Middle frontal gyrus (tissue), 1 donor: ENCODE measurements around the gene RFXAP.

Source experiments
- DNase-seq: peaks from one replicate; pipeline ENCODE4 v3.0.0-alpha.2; 2015; ENCODE audit warnings: low spot score; ENCODE audit errors: extremely low spot score

The RFXAP gene

DNA sequence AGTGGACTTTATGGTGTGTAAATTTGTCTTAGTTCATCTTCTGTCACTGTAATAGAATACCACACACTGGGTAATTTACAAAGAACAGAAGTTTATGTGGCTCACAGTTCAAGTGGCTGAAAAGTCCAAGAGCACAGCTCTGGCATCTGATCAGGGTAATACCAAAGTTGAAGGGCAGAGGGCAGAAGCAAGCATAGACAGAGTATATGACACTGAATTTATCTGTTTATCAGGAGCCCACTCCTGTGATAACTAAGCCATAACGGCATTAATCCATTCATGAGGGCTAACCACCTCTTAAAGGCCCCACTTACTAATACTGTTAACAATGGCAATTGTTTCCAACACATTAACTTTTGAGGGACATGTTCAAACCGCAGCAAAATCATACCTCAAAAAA lies 4.0 kb upstream of the RFXAP start:
- DNase-seq, result no peak

DNA sequence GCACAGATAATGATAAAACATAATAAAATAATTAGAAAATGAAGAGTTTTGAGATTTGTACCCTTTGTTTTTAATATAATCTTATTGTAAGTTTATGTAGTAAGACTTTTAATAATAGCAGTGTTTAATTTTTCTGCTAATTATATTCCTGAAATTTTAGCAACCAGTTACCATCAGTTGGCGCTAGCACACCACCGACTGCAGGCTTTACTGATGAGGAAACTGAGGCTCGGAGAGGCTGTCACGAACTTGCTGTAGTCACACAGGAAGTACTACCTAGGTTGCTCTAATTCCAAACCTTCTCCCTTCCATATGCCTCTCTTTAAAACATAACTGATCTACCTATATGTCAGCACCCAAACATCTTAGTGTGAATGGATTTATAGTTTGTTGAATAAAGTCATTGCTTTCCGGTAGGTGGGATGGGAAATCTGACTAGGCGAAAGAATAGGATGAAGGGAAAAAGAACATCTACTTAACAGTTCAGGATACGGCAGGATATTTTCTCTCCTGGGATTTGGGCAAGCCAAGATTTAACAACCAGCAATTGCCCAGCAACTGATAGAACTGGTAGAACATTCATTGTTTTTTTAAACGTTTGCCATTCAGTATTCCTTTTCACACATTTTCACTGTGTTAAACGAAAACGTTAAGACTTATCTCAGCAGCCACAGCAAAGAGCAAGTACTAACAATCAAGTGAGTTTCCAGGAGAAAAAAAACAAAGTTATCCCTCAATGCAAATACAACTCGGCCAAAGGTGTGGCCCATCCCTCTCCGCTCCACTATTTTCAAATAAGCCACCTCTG lies 822 bp upstream of the RFXAP start:
- no peak for DNase-seq

DNA sequence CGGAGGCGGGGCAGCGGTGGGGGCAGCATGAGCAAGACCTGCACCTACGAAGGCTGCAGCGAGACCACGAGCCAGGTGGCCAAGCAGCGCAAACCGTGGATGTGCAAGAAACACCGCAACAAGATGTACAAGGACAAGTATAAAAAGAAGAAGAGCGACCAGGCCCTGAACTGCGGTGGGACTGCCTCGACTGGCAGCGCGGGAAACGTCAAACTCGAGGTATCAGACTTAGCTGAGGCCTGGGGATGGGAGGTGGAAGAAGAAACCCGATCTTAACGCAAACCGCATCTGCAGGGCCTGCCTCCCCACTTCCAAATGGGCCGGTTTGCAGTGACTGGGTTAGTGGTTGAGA lies 693 bp downstream of the RFXAP start:
- no peak for DNase-seq

DNA sequence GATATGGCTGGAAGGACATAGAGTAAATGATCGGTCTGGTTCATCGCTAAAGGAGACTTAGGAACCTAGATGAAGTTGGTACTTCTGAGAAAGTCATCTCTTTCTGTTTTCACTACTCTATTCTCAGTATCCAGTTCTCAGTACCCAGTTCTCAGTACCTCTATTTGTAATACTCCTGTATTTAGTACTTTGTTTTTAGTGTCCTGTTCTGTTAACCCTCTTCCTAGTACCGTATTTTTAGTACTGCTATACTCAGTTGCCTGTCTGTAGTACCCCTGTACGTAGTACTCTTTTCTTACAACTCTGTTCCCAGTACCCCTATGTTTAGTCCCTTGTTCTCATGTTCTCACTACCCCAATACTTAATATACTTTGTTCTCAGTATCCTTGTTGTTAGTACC lies 1.2 kb downstream of the RFXAP start:
- no peak for DNase-seq

DNA sequence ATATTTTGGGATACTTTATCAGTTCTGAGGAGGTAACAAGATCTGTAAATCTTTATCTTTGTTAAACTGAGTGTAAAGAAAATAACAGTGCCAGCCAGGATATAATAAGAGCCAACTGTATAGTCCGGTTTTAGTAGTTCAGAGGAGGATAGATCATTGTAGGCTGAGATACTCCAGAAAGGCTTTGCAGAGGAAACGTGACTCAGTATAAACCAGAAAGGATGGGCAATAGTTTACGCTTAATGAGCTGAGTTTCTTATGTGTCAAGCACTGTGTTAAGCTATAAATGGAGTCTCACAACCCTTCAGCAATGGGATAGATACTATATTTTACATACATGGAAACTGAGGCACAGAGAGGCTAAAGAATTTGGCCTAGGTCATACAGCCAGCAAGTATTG lies 3.8 kb downstream of the RFXAP start:
- no peak for DNase-seq

DNA sequence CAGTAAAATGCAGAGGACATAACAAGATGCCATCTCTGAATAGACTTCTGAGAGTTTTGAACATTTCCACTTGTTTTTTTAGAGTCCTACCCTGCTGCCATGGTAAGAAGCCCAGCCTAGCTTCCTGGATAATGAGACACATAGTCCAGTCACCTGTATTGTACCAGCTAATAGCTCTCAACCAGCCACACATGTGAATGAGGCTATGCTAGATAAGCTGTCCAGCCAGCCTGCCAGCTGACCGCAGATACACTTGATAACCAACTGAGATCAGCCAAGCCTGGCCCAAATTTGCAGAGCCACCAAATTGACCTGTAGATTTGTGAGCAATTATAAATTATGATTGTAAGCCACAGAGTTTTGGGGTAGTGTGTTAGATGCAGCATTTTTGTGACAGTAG lies 10.7 kb downstream of the RFXAP start:
- DNase-seq, result no peak

DNA sequence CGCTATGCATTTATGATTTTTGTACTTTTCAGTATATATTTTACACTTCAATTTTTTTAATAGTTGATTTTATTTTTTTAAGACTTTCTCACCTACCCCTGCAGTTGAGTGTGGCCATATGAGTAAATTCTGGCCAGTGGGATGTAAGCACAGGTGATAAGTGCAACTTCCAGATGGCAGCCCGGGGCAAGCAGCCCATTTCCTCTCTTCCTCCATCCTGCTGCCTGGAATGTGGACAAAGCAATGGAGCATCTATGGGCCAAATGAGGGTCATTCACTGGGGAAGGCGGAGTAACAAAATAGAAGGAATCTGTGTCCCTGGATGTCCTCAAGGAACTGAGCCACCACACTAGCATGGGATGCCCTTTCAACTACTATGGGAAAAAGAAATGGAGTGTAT lies 12.3 kb downstream of the RFXAP start:
- no peak for DNase-seq

DNA sequence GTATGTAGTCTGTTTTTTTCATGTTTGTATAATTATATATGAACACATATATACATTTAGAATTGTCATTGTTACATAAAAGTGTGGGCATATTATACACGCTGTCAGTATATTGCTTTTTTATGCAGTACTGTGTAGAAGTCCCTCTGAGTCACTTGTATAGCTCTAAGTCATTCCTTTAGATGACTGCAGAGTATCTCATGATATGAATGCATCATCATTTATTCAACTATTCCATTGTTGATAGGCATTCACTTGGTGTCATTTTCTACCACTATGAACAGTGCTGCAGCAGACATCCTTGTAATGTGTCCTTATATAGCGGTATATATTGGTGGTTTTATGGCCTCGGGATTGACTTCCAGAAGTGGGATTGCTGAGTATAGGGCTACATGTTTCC lies 15.3 kb downstream of the RFXAP start:
- DNase-seq, result no peak

DNA sequence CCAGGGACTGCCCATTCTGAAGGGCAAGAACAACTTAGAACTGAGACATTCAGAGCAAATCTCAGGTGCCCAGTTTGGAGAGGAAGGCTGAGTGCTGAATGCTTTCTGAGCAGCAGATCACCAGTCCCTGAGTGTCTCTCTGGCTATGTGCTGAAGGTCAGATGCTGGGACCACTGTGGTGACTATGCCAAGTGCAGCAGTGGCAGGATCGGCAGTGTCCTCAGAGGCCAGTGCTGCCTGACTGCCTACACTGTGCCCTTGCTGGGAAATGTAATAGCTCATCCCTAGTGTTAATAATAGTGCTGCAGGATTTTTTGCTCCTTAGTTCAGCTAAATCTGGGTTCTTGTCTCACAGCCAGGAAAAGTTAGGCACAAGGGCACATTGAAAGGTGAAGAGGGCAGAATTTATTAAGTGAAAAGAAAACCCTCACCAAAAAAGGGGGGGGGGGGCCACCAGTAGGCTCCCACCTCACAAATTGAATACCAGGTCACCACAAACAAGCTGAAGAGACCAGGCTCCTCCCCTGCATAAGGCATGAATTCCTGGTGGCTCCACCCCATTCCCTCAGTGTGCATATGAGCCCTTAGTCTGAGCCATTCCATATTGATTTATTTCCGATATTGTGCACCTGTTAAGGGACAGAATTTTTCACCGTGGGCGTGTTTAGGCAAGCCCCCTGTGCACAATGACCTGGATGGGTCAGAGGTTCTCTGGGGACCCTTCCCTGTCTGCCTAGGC lies 18.5 kb downstream of the RFXAP start:
- DNase-seq, result no peak

DNA sequence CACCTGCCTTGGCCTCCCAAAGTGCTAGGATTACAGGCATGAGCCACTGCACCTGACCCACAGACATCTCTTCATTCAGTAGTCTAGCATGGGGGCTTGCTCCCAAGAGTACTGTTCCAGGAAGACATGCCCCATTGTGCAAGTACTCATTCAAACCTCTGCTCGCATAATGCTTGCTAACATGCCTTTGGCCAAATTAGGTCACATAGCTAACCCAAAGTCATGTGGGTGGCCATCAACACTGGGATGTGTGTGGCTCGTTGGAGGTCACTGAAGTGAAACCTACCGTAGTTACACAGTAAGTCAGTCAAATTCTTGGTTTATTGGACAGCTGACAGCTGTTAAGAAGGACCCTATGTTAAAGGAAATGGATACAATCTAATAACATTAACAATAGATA lies 20.3 kb downstream of the RFXAP start:
- DNase-seq, result no peak

DNA sequence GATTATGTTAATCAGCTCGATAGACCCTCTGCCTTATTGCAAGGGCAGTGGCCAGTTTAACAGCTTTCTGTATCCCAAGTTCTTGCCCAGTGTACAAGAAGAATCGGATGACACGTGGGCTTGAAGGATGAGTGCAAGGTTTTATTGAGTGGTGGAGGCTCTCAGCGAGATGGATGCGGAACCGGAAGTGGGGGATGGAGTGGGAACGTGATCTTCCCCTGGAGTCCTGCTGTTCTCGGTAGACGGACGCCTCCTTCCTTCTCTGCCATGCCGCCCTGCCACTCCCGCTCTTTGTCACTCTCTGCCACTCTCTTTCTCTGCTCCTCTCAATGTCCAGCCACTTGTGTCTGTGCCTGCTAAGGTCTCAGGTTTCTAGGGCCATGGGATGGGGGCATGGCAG lies 21.0 kb downstream of the RFXAP start:
- DNase-seq, result no peak

DNA sequence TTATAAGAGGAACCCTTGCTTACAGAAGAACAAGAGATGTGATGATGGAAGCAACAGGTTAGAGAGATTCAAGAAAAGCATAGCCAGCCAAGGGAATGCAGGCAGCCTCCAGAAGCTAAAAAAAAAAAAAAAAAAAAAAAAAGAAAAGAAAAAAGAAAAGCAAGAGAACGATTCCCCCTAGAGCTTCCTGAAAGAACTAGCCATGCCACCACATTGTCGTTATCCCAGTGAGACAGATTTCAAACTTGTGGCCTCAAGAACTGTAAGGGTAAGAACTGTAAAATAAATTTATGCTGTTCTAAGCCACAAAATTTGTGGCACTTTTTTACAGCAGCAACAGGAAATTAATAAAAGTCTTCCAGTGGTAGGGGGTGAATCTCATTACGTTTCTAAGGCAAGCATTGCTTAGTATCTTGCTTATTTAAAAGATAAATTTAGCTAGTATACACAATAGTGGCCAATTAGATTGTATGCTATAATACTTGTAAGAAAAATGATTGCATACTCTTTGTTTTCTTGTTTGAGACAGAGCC lies 21.8 kb downstream of the RFXAP start:
- DNase-seq, result no peak

DNA sequence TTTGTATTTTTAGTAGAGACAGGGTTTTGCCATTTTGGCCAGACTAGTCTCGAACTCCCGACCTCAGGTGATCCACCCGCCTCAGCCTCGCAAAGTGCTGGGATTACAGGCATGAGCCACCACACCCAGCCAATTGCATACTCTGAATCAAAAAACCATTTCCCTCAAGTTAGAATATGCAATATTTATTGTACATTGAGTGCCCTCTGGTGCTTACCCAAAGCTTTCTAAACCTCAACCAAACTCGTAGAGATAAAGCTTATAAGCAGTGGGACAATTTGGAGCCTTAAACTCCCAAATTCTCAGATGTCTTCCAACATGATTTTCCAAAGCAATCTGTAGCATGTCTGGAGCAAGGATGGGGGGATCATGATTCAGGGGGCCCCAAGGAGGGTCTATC lies 22.4 kb downstream of the RFXAP start:
- no peak for DNase-seq

DNA sequence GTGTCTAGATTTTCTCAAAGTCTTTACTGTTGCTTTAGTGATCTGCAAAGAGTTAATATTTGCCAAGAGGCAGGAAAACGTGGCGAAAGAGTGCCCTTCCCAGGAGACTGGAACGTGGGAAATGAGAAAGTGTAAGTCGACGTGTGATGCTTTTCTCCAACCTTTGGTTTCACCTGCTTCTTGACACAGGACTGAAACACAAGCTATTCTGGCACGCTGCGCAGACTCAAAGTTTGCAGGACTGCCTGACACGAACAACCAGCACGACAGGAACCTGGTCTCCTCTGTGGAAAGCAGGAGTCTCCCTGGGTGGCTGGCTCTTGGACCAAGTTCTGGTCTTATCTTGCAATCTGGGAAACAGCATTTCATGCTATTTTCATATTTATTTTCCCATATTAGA lies 28.6 kb downstream of the RFXAP start:
- no peak for DNase-seq

DNA sequence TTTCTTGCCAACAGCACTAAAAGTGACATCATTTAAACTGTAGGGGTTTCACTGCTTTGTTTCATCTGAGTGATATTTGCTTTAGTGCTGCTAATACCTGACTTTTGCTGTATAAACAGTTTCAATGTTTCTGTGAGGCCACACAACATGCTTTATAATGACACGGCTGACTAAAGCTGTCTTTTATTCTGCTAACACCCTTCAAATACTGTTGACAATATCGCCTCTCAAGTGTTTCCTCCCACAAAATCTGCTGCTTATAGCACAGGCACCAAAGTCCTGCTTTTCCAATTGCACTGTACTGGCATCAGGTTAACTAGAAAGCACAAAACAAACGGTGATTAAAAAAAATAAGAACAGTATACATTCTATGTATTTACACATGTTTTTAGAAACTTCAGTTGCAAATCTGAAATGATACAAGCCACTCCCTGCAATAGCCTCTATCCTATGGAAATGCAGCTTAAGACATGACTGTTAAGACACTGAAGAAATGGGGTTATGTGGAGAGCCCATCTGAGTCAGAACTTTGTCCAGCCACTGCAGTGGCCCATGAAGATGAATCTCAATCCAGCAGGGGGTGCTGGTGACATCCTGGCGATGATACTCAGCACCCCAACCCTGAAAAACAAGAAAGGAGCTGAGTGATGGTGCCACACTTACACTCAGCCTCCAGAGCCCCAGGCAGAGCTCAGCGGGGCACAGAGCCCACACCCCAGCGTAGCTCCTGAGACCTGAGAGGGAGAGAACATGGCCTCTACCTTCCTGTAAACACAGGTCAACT lies 29.4 kb downstream of the RFXAP start:
- DNase-seq, result no peak

DNA sequence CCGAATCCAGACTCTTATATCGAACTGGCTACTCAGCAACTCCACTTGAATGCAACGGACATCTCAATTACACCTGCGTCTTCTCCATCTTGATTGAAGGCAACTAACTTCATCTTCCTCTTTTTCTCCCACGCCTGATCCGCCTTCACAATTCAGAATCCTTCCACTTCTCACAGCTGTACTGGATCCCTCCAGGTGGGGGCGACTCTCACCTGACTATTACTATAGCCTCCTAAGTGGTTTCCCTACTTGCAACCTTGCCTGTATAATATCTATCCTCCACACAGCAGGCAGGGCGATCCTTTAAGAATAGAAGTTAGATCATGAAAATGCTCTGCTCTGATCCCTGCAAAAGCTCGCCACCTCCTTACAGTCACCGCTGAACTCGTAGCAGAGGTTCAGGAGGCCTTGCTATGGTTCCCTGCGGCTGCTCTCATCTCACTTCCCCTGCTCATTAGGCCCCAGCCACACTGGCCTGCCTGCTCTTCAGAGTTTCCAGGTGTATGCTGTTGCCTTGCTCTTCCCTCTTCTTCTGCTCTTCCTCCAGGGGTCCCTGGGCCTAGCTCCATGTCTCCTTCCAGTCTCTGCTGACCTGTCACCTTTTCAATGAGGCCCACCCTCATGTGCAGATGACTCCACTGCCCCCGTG lies 31.9 kb downstream of the RFXAP start:
- no peak for DNase-seq

DNA sequence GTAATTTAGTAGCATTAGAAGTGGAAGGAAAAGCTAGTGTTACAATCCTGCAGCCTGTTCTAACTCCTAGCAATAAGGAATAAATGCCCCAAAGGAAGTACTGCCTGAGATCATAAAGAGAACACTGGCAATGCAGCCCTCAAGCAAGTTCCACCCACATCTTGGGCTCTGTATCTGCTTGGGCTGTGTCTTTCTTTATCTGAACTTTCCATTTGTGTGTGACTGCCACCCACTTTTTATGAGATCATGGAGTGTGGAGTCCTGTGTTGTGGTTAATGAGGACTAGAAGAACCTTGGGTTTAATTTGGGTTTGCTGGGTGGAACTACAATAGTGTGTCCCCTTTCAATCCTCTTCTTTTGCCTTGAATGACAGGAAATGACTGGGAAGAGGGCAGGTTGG lies 38.2 kb downstream of the RFXAP start:
- DNase-seq, result no peak

DNA sequence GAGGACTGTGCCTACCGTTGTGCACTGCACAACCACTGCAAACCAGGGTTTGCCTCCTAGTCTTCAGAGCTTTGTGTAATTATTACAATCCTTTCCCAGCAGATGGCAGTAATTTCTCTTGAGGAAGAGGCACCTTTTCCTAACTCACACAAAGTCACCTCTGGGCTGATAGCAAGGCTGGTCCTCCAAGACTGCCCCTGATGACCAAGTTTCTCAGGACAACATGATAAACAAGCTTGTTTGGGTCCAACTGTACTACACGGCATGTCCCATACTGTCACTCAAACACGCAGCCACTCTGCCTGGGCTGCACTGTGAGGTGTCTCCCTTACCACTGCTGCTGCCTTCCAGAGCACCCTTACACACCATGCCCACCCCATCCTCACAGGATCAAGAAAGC lies 39.3 kb downstream of the RFXAP start:
- DNase-seq, result peak; percentile 45

DNA sequence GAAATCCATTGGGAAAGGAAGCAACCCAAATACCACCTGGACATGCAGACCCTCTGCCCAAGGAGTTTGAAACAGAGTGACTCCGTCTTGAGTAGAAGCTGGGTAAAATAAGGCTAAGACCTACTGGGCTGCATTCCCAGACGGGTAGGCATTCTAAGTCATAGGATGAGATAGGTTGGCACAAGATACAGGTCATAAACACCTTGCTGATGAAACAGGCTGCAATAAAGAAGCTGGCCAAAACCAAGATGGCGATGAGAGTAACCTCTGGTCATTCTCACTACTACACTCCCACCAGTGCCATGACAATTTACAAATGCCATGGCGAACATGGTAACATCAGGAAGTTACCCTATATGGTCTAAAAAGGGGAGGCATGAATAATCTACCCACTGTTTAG lies 40.2 kb downstream of the RFXAP start:
- no peak for DNase-seq

DNA sequence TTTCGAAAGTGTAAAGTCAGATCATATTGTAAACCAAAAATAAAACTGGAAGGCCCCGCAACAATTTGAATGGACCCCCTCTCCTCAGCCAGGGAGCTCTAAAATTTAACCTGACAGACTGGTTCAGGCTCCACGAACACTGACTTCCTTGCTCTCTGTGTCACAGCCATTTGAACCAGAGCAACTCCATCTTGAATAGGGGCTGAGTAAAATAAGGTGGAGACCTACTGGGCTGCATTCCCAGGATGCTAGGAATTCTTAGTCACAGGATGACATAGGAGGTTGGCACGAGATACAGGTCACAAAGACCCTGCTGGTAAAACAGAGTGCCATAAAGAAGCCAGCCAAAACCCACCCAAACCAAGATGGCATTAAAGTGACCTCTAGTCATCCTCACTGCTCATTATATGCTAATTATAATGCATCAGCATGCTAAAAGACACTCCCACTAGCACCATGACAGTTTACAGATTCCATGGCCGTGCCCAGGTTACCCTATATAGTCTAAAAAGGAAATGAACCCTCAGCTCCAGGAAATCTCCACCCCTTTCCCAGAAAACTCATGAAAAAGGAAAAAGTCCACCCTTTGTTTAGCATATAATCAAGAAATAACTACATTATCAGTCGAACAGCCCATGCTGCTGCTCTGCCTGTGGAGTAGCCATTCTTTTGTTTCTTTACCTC lies 43.1 kb downstream of the RFXAP start:
- DNase-seq, result no peak

DNA sequence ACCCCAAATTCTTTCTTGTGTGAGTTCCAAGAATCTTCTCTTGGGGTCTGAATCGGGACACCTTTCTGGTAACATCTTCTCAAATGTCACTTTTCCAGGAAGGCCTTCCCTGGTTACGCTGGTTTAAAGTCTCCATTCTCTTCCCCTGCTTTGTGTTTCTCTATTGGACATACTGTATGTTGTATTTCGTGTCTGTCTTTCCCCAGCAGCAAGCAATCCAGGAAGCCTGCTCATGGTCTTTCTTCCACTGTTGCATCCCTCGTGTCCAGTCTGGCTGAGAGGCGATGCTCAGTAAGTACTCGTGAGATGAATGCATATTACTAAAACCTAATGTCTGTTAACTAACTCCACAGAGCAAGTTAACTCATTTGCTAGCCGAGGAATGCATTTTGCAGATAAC lies 43.7 kb downstream of the RFXAP start:
- no peak for DNase-seq
